ENCODE measurements around the gene MUC13.

The MUC13 gene

GRCh38 chr3:124934577-124934976 lies at the start of gene MUC13:
MUC13 (minus strand) TSS chr3:124934751; CDS start chr3:124934712, 39 bp downstream.
- Histone ChIP-seq H3K4me3 (no peak within 1 kb of the TSS), H4K20me1 (no peaks in the 10 kb centered on the region), H3K9me3 (no peaks in the 10 kb centered on the region), H3K4me1 (no peaks in the 10 kb centered on the region), H3K9ac (no peak within 1 kb of the TSS), H3K27me3 (no peaks in the 10 kb centered on the region), H3K27ac (no peak within 1 kb of the TSS), H3K36me3 (no peaks in the 10 kb centered on the region), H3K4me2 (no peak within 1 kb of the TSS)
- TF ChIP-seq Cebpa-rat (IDR thresholded peaks at IDR 0.05) = no peak

GRCh38 chr3:124982855-124983254 lies 48.3 kb upstream of the MUC13 start:
- Histone ChIP-seq H3K4me3 (no peak overlapping the region), H3K9ac (no peak overlapping the region), H3K27me3 (no peaks in the 10 kb centered on the region), H3K27ac (0 out of 2 replicates have a peak overlapping the region, but pooled peaks have one; percentile 15), H4K20me1 (no peaks in the 10 kb centered on the region), H3K9me3 (no peaks in the 10 kb centered on the region), H3K36me3 (peaks cover 29% of the 10 kb centered on the region; the same call in 1 of the 2 replicates), H3K4me2 (peak overlapping the region; percentile 58), H3K4me1 (peaks cover 19% of the 10 kb centered on the region)
- TF ChIP-seq Cebpa-rat (IDR thresholded peaks at IDR 0.05) = no peak

GRCh38 chr3:124981472-124981871 lies 46.9 kb upstream of the MUC13 start:
- Histone ChIP-seq H3K9me3 (no peaks in the 10 kb centered on the region), H3K4me3 (no peak overlapping the region), H3K27ac (no peak overlapping the region), H3K36me3 (peaks cover 28% of the 10 kb centered on the region), H3K4me1 (peaks cover 19% of the 10 kb centered on the region), H3K4me2 (no peak overlapping the region), H3K27me3 (no peaks in the 10 kb centered on the region), H3K9ac (no peak overlapping the region), H4K20me1 (no peaks in the 10 kb centered on the region)
- TF ChIP-seq Cebpa-rat (IDR thresholded peaks at IDR 0.05) = no peak

- no peak overlapping the region for H3K4me3 ChIP-seq
- no peak overlapping the region for H3K27ac ChIP-seq
- peaks cover 19% of the 10 kb centered on the region for H3K4me1 ChIP-seq
- H3K9ac ChIP-seq = no peak overlapping the region
- no peaks in the 10 kb centered on the region for H3K9me3 ChIP-seq
- H3K4me2 ChIP-seq = no peak overlapping the region
- peaks cover 22% of the 10 kb centered on the region for H3K36me3 ChIP-seq
- no peaks in the 10 kb centered on the region for H3K27me3 ChIP-seq
- no peaks in the 10 kb centered on the region for H4K20me1 ChIP-seq
- TF ChIP-seq Cebpa-rat (IDR thresholded peaks at IDR 0.05) = no peak
These were observed 44.1 kb upstream of the MUC13 start for GRCh38 chr3:124978627-124979026.

GRCh38 chr3:124976383-124976782 lies 41.8 kb upstream of the MUC13 start:
- no peak for TF ChIP-seq Cebpa-rat (IDR thresholded peaks at IDR 0.05)
- no peaks in the 10 kb centered on the region for H3K9me3 ChIP-seq
- no peak overlapping the region for H3K4me2 ChIP-seq
- H3K27me3 ChIP-seq = no peaks in the 10 kb centered on the region
- 0 out of 2 replicates have a peak, but pooled peaks cover 2% of the 10 kb centered on the region for H3K4me1 ChIP-seq
- H3K27ac ChIP-seq = no peak overlapping the region
- no peak overlapping the region for H3K9ac ChIP-seq
- peaks cover 18% of the 10 kb centered on the region for H3K36me3 ChIP-seq
- H3K4me3 ChIP-seq = no peak overlapping the region
- H4K20me1 ChIP-seq = no peaks in the 10 kb centered on the region

GRCh38 chr3:124974691-124975090 lies 40.1 kb upstream of the MUC13 start:
- no peaks in the 10 kb centered on the region for H3K9me3 ChIP-seq
- peaks cover 27% of the 10 kb centered on the region for H3K36me3 ChIP-seq
- no peak overlapping the region for H3K27ac ChIP-seq
- H3K4me3 ChIP-seq = no peak overlapping the region
- no peak for TF ChIP-seq Cebpa-rat (IDR thresholded peaks at IDR 0.05)
- no peaks in the 10 kb centered on the region for H4K20me1 ChIP-seq
- H3K9ac ChIP-seq = no peak overlapping the region
- H3K27me3 ChIP-seq = no peaks in the 10 kb centered on the region
- H3K4me2 ChIP-seq = no peak overlapping the region
- peaks cover 10% of the 10 kb centered on the region for H3K4me1 ChIP-seq

GRCh38 chr3:124973290-124973689 lies 38.7 kb upstream of the MUC13 start:
- Histone ChIP-seq H3K27me3 (no peaks in the 10 kb centered on the region), H3K4me1 (peaks cover 24% of the 10 kb centered on the region), H4K20me1 (no peaks in the 10 kb centered on the region), H3K36me3 (peaks cover 27% of the 10 kb centered on the region), H3K4me2 (no peak overlapping the region), H3K9ac (no peak overlapping the region), H3K27ac (no peak overlapping the region), H3K9me3 (no peaks in the 10 kb centered on the region), H3K4me3 (no peak overlapping the region)
- no peak for TF ChIP-seq Cebpa-rat (IDR thresholded peaks at IDR 0.05)

- Histone ChIP-seq H3K9me3 (no peaks in the 10 kb centered on the region), H3K27ac (no peak overlapping the region)
These were observed 37.9 kb upstream of the MUC13 start for GRCh38 chr3:124972457-124972856.

GRCh38 chr3:124969963-124970722 lies 35.6 kb upstream of the MUC13 start:
- Histone ChIP-seq H4K20me1 (no peaks in the 10 kb centered on the region), H3K27me3 (no peaks in the 10 kb centered on the region), H3K4me1 (peaks cover 34% of the 10 kb centered on the region), H3K4me2 (peak overlapping the region; percentile 66), H3K9ac (no peak overlapping the region), H3K36me3 (peaks cover 16% of the 10 kb centered on the region), H3K27ac (no peak overlapping the region), H3K9me3 (no peaks in the 10 kb centered on the region), H3K4me3 (no peak overlapping the region)
- TF ChIP-seq Cebpa-rat (IDR thresholded peaks at IDR 0.05) = no peak

More at GRCh38 chr3:124972457-124972856, 37.9 kb upstream of the MUC13 start:
- Histone ChIP-seq H3K4me3 (no peak overlapping the region), H3K9ac (no peak overlapping the region), H3K27me3 (no peaks in the 10 kb centered on the region), H4K20me1 (no peaks in the 10 kb centered on the region), H3K36me3 (peaks cover 27% of the 10 kb centered on the region), H3K4me1 (peaks cover 32% of the 10 kb centered on the region), H3K4me2 (no peak overlapping the region)
- no peak for TF ChIP-seq Cebpa-rat (IDR thresholded peaks at IDR 0.05)

GRCh38 chr3:124969190-124969589 lies 34.6 kb upstream of the MUC13 start:
- no peaks in the 10 kb centered on the region for H4K20me1 ChIP-seq

More at GRCh38 chr3:124969190-124969589, 34.6 kb upstream of the MUC13 start:
- peak overlapping the region; percentile 66 for H3K4me2 ChIP-seq
- no peak overlapping the region for H3K4me3 ChIP-seq
- peak overlapping the region; percentile 2; the same call in 1 of the 2 replicates for H3K27ac ChIP-seq
- no peaks in the 10 kb centered on the region for H3K27me3 ChIP-seq
- peaks cover 16% of the 10 kb centered on the region for H3K36me3 ChIP-seq
- peaks cover 35% of the 10 kb centered on the region for H3K4me1 ChIP-seq
- no peak for TF ChIP-seq Cebpa-rat (IDR thresholded peaks at IDR 0.05)
- no peaks in the 10 kb centered on the region for H3K9me3 ChIP-seq
- no peak overlapping the region for H3K9ac ChIP-seq
